Progenitor cell of endocrine pancreas (in vitro differentiated cells): ENCODE data around the gene DENND1A. TPM values are rescaled to one million over a fixed set of nuclear protein-coding genes. Genes with fewer than 3 reads are reported as not detected.

ENCODE experiments used
- DNase-seq: peaks from one replicate; pipeline ENCODE4 v3.0.0; 2021; ENCODE audit warnings: low spot score; ENCODE audit not compliant: unreplicated experiment
- H3K27ac Mint-ChIP-seq: 2 replicates; pipeline ENCODE4 v1.8.0; 2021; ENCODE audit warnings: mild to moderate bottlenecking, moderate library complexity, mixed read lengths
- H3K27me3 Mint-ChIP-seq: 2 replicates; pipeline ENCODE4 v1.8.0; 2021; ENCODE audit warnings: mixed read lengths
- H3K36me3 Mint-ChIP-seq: 2 replicates; pipeline ENCODE4 v1.8.0; 2022; ENCODE audit warnings: mixed read lengths; ENCODE audit not compliant: insufficient read depth
- H3K4me1 Mint-ChIP-seq: 2 replicates; pipeline ENCODE4 v1.8.0; 2021; ENCODE audit warnings: low read depth, mixed read lengths
- H3K4me3 Mint-ChIP-seq: 2 replicates; pipeline ENCODE4 v1.8.0; 2021; ENCODE audit warnings: low read depth, mild to moderate bottlenecking, moderate library complexity, mixed read lengths
- H3K9me3 Mint-ChIP-seq: 2 replicates; pipeline ENCODE4 v1.8.0; 2021; ENCODE audit warnings: low read depth, mixed read lengths
- CTCF ChIP-seq: fragments of 200-600 bp; sonication (generic); IDR thresholded peaks from one replicate; pipeline ENCODE4 v1.5.0; 2021; ENCODE audit warnings: antibody characterized with exemption, mild to moderate bottlenecking; ENCODE audit not compliant: unreplicated experiment
- total RNA-seq: library from RNA; stranded (reverse); gene quantifications from 2 replicates; pipeline ENCODE4 v1.2.1, GENCODE V29; 2021

Gene DENND1A
- total RNA-seq, 1 donor from 2014 or later: 20.1 TPM

DNA sequence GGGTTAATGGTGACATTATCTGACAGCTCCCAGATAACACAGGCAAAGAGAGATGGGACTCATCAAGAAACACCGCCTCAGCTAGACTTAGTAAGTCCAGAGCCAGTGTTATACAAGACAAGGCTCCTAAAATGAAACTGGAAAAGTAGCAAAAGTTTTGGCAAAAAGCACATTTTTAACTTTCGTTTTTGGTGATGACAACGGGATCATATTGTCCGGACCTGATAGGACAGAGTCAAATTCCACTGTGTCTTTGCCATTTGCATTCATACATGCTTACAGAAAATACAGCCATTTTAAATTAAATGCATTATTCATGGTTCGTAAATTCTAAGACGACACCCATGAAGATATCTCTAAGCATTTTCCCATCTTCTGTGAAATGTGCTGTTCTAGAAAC lies 421.9 kb downstream of the DENND1A start:
- peaks cover 4% of the 10 kb centered on the region for H3K4me1 Mint-ChIP-seq
- H3K27ac Mint-ChIP-seq: no peak overlapping the region
- DNase-seq: no peak
- H3K27me3 Mint-ChIP-seq: peaks cover 3% of the 10 kb centered on the region
- peaks cover 2% of the 10 kb centered on the region for H3K36me3 Mint-ChIP-seq
- TF ChIP-seq CTCF: no peak
- no peaks in the 10 kb centered on the region for H3K9me3 Mint-ChIP-seq
- no peak overlapping the region for H3K4me3 Mint-ChIP-seq

DNA sequence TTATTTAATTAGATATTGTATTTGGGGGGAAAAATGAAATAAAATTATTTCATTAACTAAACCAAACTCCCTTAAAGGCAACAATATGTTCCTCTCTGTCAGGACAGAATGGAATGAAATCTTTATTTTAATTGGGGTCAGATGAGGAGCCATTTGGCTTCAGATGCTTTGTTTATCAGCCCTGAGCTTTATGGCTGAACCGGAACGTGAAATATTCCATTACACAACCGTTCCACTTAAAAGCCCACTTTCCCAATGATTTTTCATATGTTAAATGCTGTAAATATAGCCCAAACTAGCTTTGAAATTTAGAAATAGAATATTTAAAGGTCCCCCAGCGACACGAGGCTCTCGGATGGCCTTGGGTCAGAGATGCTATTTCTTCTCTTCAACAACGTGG lies 424.4 kb downstream of the DENND1A start:
- H3K4me1 Mint-ChIP-seq: no peaks in the 10 kb centered on the region
- H3K4me3 Mint-ChIP-seq: no peak overlapping the region
- H3K36me3 Mint-ChIP-seq: peaks cover 2% of the 10 kb centered on the region
- DNase-seq: no peak
- no peak overlapping the region for H3K27ac Mint-ChIP-seq
- peaks cover 3% of the 10 kb centered on the region for H3K27me3 Mint-ChIP-seq
- TF ChIP-seq CTCF: no peak
- no peaks in the 10 kb centered on the region for H3K9me3 Mint-ChIP-seq

DNA sequence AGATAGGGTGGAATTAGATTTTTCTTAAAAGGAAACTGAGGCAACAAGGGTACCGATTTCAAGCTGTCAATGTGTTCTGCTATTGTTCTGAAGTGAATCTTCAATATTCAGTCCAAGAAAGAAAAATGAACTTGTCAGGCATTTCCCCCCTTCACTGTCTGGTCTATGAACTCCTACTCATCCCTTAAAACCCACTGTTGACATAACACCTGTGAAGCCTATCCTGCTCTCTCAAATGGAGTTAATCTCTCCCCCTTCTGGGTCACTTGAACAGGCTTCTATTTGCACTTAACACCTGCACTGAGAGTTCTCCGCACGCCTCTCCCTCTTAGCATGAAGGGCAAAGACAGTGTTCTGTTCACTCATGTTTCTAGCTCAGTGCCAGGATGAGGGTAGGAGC lies 429.6 kb downstream of the DENND1A start:
- peaks cover 3% of the 10 kb centered on the region for H3K27me3 Mint-ChIP-seq
- H3K36me3 Mint-ChIP-seq: no peaks in the 10 kb centered on the region
- no peak overlapping the region for H3K27ac Mint-ChIP-seq
- no peaks in the 10 kb centered on the region for H3K9me3 Mint-ChIP-seq
- H3K4me3 Mint-ChIP-seq: no peak overlapping the region
- no peak for TF ChIP-seq CTCF
- no peaks in the 10 kb centered on the region for H3K4me1 Mint-ChIP-seq
- DNase-seq: no peak

DNA sequence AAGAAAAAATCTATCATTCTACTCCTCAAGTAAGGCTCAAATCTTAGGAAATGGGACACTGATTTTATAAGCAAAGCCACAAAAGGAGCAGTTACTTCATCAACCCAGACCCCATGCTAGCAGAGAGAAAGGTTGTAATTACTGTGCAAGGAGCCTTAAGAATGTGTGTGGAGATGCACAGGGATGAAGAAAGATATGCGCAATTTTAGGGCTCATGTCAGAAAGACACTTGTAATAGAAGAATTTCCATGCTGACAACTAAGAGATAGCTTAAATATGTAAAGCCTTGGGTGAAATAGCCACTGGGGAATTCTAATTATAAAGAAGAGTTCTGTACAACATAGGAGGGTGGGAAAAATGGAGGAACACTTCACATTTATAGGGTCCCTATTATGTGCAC lies 432.1 kb downstream of the DENND1A start:
- TF ChIP-seq CTCF: no peak
- H3K4me3 Mint-ChIP-seq: no peak overlapping the region
- no peaks in the 10 kb centered on the region for H3K4me1 Mint-ChIP-seq
- peaks cover 3% of the 10 kb centered on the region for H3K27me3 Mint-ChIP-seq
- DNase-seq: no peak
- no peaks in the 10 kb centered on the region for H3K9me3 Mint-ChIP-seq
- no peaks in the 10 kb centered on the region for H3K36me3 Mint-ChIP-seq
- H3K27ac Mint-ChIP-seq: no peak overlapping the region

- Mint-ChIP-seq H3K9me3 (no peaks in the 10 kb centered on the region), H3K4me1 (no peaks in the 10 kb centered on the region), H3K27me3 (peaks cover 3% of the 10 kb centered on the region), H3K27ac (no peak overlapping the region), H3K4me3 (no peak overlapping the region), H3K36me3 (no peaks in the 10 kb centered on the region)
- DNase-seq: no peak
- TF ChIP-seq CTCF: no peak
Measured at GRCh38 chr9:123495731-123496130, 434.2 kb downstream of the DENND1A start.
